Activated gamma-delta T cell treated with Interleukin-2 at 50 U/mL for 16 hours (primary cell): Measurements from ENCODE around the gene GLTPD2.

ENCODE experiments used
- DNase-seq: peaks from one replicate; pipeline ENCODE4 v3.0.0-alpha.2; 2020

The GLTPD2 gene

GRCh38 chr17:4788807-4789700 lies at the start of gene GLTPD2:
TSS of gene GLTPD2 (plus strand) at chr17:4788964. CDS start at chr17:4789012, 48 bp downstream.
- no peak for DNase-seq

GRCh38 chr17:4739122-4740024 lies 49.4 kb upstream of the GLTPD2 start, which contains the start of the genes CXCL16 and ZMYND15:
TSS of gene CXCL16 (minus strand) at chr17:4739928. CDS start at chr17:4739339, 589 bp downstream.
TSS of gene ZMYND15 (plus strand) at chr17:4739833. CDS start at chr17:4740549, 716 bp downstream.
- peak; percentile 50 for DNase-seq

- DNase-seq, result no peak
These were observed 48.8 kb upstream of the GLTPD2 start for GRCh38 chr17:4740025-4740351.

GRCh38 chr17:4740584-4740983 lies 48.2 kb upstream of the GLTPD2 start:
- DNase-seq, result no peak

- no peak for DNase-seq
These were observed 47.2 kb upstream of the GLTPD2 start for GRCh38 chr17:4741544-4741943.

- no peak for DNase-seq
These were observed 46.6 kb upstream of the GLTPD2 start for GRCh38 chr17:4742133-4742532.

- DNase-seq, result no peak
These were observed 46.1 kb upstream of the GLTPD2 start for GRCh38 chr17:4742629-4743028.

- no peak for DNase-seq
These were observed 45.5 kb upstream of the GLTPD2 start for GRCh38 chr17:4743216-4743615.

- DNase-seq, result no peak
These were observed 44.9 kb upstream of the GLTPD2 start for GRCh38 chr17:4743898-4744297.

GRCh38 chr17:4744999-4745969 lies 43.5 kb upstream of the GLTPD2 start:
- no peak for DNase-seq

- peak; percentile 21 for DNase-seq
These were observed 40.9 kb upstream of the GLTPD2 start for GRCh38 chr17:4747847-4748246.

- no peak for DNase-seq
These were observed 40.1 kb upstream of the GLTPD2 start for GRCh38 chr17:4748686-4749085.

GRCh38 chr17:4750606-4751005 lies 38.2 kb upstream of the GLTPD2 start:
- DNase-seq, result no peak

GRCh38 chr17:4751932-4752331 lies 36.8 kb upstream of the GLTPD2 start:
- no peak for DNase-seq

- DNase-seq, result no peak
These were observed 35.4 kb upstream of the GLTPD2 start for GRCh38 chr17:4753392-4753791.

GRCh38 chr17:4759776-4760236 lies 29.0 kb upstream of the GLTPD2 start:
- DNase-seq, result no peak

- DNase-seq, result no peak
These were observed 24.2 kb upstream of the GLTPD2 start for GRCh38 chr17:4764595-4764994.

- DNase-seq, result no peak
These were observed 22.6 kb upstream of the GLTPD2 start for GRCh38 chr17:4766201-4766600.

GRCh38 chr17:4766723-4767122 lies 22.0 kb upstream of the GLTPD2 start:
- no peak for DNase-seq

- no peak for DNase-seq
These were observed 20.5 kb upstream of the GLTPD2 start for GRCh38 chr17:4768298-4768697.

GRCh38 chr17:4769628-4770027 lies 19.1 kb upstream of the GLTPD2 start:
- no peak for DNase-seq

- DNase-seq, result no peak
These were observed 17.1 kb upstream of the GLTPD2 start, which contains the start of gene TM4SF5 for GRCh38 chr17:4771519-4772234. TSS of gene TM4SF5 (plus strand) at chr17:4771886. CDS start at chr17:4771923, 37 bp downstream.
